Muscle layer of colon (tissue), 2 donors: ENCODE results near the gene RGS6.

ENCODE experiments used
- H3K27ac ChIP-seq: one replicate; pipeline ENCODE4 v1.7.0; 2013; ENCODE audit warnings: low read depth, mild to moderate bottlenecking, low read length, moderate library complexity
- H3K27me3 ChIP-seq, 2 donors: one replicate each; pipeline ENCODE4 v1.7.0; 2013; ENCODE audit warnings: low read length in 2 of 2, mild to moderate bottlenecking in 2 of 2; ENCODE audit not compliant: insufficient read depth in 2 of 2, control insufficient read depth in 1 of 2
- H3K36me3 ChIP-seq: one replicate; pipeline ENCODE4 v1.7.0; 2013; ENCODE audit warnings: mild to moderate bottlenecking, low read length; ENCODE audit not compliant: insufficient read depth
- H3K4me1 ChIP-seq: one replicate; pipeline ENCODE4 v1.7.0; 2013; ENCODE audit warnings: mild to moderate bottlenecking, low read length; ENCODE audit not compliant: insufficient read depth
- H3K4me3 ChIP-seq, 2 donors: one replicate each; pipeline ENCODE4 v1.7.0; 2013; ENCODE audit warnings: low read length in 2 of 2, low read depth in 1 of 2, mild to moderate bottlenecking in 1 of 2, moderate library complexity in 1 of 2
- H3K9ac ChIP-seq: one replicate; pipeline ENCODE4 v1.7.0; 2013; ENCODE audit warnings: low read length
- H3K9me3 ChIP-seq: one replicate; pipeline ENCODE4 v1.7.0; 2013; ENCODE audit warnings: mild to moderate bottlenecking, low read length
- donor health status: abdominal sarcoma.
- donor health status: Adenocarcinoma of cecum.

Gene RGS6

GRCh38 chr14:71952381-71953363 is 20.4 kb downstream of the RGS6 start:
- no peaks in the 10 kb centered on the region for H3K36me3 ChIP-seq
- no peak overlapping the region for H3K9ac ChIP-seq
- no peaks in the 10 kb centered on the region for H3K4me1 ChIP-seq
- H3K4me3 ChIP-seq = no peak overlapping the region
- H3K27me3 ChIP-seq = no peaks in the 10 kb centered on the region
- H3K27ac ChIP-seq = no peak overlapping the region
- H3K9me3 ChIP-seq = no peaks in the 10 kb centered on the region

- no peaks in the 10 kb centered on the region for H3K27me3 ChIP-seq
- no peaks in the 10 kb centered on the region for H3K9me3 ChIP-seq
- H3K9ac ChIP-seq = no peak overlapping the region
- H3K4me1 ChIP-seq = no peaks in the 10 kb centered on the region
- no peak overlapping the region for H3K27ac ChIP-seq
- H3K4me3 ChIP-seq = no peak overlapping the region
- H3K36me3 ChIP-seq = no peaks in the 10 kb centered on the region
These were observed 24.8 kb downstream of the RGS6 start for GRCh38 chr14:71956920-71957563.

- Histone ChIP-seq H3K27me3 (no peaks in the 10 kb centered on the region), H3K9ac (no peak overlapping the region), H3K9me3 (no peaks in the 10 kb centered on the region), H3K36me3 (no peaks in the 10 kb centered on the region), H3K27ac (no peak overlapping the region), H3K4me1 (no peaks in the 10 kb centered on the region), H3K4me3 (no peak overlapping the region)
These were observed 26.8 kb downstream of the RGS6 start for GRCh38 chr14:71959055-71959454.

DNA sequence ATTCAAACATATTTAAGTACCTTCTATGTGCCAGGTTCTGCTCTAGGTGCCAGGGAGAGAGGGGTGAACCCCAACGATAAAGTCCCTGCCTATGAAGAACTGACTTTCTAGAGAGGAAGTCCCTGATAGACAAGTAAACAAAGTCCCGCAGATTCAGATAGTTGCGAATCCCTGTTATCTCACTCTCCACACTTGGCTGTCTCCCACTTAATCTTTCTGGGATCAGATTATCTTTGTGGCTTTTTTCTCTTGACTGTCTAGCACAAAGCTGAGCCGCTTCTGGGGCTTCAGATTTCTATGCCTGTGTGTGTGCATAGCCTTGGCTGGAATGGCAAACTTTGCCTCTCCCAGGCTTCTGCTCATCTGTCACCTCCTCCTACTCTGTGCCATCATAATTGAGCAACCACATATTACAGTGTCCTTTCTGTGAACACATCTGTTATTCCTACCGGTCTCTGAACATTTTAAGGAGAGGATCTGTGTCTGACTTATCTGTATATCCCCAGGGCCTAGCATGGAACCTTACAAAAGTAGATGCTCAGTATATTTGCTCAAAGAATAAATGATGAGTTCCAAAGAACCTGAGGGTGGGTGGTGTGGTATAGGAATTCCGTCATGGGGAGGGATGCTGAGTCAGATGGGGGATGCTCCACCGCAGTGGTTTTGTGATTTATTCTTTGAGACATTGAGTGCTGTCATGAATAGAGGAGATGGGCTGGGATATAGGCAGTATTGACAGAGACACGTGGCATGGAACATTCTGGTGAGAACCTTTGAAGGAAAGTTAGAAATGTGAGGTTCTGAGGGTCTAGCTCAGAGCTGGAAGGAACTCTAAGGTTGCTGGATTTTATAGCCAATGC is 28.5 kb downstream of the RGS6 start:
- Histone ChIP-seq H3K4me1 (no peaks in the 10 kb centered on the region), H3K9ac (no peak overlapping the region), H3K9me3 (no peaks in the 10 kb centered on the region), H3K27me3 (no peaks in the 10 kb centered on the region), H3K27ac (no peak overlapping the region), H3K36me3 (no peaks in the 10 kb centered on the region), H3K4me3 (no peak overlapping the region)

DNA sequence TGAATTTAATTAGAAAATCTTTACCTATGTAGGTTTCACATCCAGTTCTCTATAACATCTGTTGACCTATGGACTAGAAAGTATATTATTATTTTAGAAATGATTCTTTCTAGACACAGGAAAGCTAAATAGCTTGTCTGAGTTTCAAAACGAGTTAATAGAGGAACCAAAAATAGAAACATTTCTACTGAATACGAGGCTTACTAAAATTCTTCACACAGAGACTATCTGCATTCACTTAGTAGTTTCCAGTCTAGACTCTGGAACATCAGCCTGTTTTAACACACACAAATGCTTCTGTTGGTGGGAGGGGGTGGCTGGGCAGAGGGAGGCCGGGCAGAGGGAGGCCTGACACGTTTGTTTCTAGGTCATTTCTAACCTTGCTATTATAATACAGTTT is 29.7 kb downstream of the RGS6 start:
- H3K27me3 ChIP-seq = no peaks in the 10 kb centered on the region
- no peaks in the 10 kb centered on the region for H3K36me3 ChIP-seq
- H3K27ac ChIP-seq = no peak overlapping the region
- H3K9me3 ChIP-seq = no peaks in the 10 kb centered on the region
- H3K4me3 ChIP-seq = no peak overlapping the region
- no peak overlapping the region for H3K9ac ChIP-seq
- no peaks in the 10 kb centered on the region for H3K4me1 ChIP-seq

GRCh38 chr14:71964716-71965115 is 32.5 kb downstream of the RGS6 start:
- no peak overlapping the region for H3K9ac ChIP-seq
- H3K9me3 ChIP-seq = no peaks in the 10 kb centered on the region
- no peaks in the 10 kb centered on the region for H3K27me3 ChIP-seq
- no peak overlapping the region for H3K4me3 ChIP-seq
- no peaks in the 10 kb centered on the region for H3K4me1 ChIP-seq
- no peak overlapping the region for H3K27ac ChIP-seq
- H3K36me3 ChIP-seq = no peaks in the 10 kb centered on the region

DNA sequence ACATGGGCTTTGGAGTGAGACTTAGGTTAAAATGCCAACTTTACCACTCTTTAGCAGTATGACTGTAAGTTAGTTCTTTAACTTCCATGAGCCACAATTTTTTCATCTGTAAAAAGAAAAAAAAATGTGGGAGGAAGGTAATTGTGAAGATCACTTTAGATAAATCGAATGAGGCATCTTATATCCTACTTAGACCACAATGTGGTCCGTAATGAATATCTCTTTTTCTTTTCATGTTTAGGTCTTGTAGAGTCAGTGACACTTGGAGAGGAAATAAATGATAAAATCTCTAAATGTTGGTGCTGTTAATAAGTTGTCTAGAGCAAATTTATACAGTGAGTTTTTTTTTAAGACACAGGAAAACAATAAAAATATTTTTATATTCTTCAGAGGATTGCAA is 34.3 kb downstream of the RGS6 start:
- no peak overlapping the region for H3K9ac ChIP-seq
- no peak overlapping the region for H3K27ac ChIP-seq
- H3K9me3 ChIP-seq = no peaks in the 10 kb centered on the region
- H3K4me3 ChIP-seq = no peak overlapping the region
- H3K27me3 ChIP-seq = no peaks in the 10 kb centered on the region
- H3K4me1 ChIP-seq = no peaks in the 10 kb centered on the region
- H3K36me3 ChIP-seq = no peaks in the 10 kb centered on the region

- no peaks in the 10 kb centered on the region for H3K36me3 ChIP-seq
- no peaks in the 10 kb centered on the region for H3K4me1 ChIP-seq
- no peaks in the 10 kb centered on the region for H3K27me3 ChIP-seq
- no peak overlapping the region for H3K4me3 ChIP-seq
- no peak overlapping the region for H3K9ac ChIP-seq
- no peaks in the 10 kb centered on the region for H3K9me3 ChIP-seq
- H3K27ac ChIP-seq = no peak overlapping the region
These were observed 35.5 kb downstream of the RGS6 start for GRCh38 chr14:71967704-71968103.

DNA sequence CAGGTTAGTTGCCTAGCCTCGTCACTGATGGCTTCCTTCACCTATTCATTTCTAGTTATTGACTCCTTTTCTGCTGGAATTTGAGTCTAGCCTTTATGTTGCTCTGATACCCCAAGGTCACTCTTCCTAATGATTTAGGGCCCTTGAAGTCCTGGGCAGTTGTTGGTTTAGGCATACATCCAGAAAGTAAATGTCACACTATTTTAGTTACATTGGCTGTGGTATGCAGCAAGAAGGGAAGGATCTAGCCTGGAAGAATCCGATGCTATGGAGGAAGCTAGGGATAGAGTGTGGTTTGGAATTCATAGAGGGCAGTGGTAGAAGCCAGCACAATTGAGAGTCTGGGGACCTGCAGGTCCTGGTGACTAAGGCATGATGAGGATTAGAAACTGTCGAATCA is 38.0 kb downstream of the RGS6 start:
- no peak overlapping the region for H3K9ac ChIP-seq
- H3K36me3 ChIP-seq = no peaks in the 10 kb centered on the region
- no peaks in the 10 kb centered on the region for H3K4me1 ChIP-seq
- no peaks in the 10 kb centered on the region for H3K9me3 ChIP-seq
- no peak overlapping the region for H3K27ac ChIP-seq
- H3K4me3 ChIP-seq = no peak overlapping the region
- H3K27me3 ChIP-seq = no peaks in the 10 kb centered on the region

- Histone ChIP-seq H3K9ac (no peak overlapping the region), H3K36me3 (no peaks in the 10 kb centered on the region), H3K27ac (no peak overlapping the region), H3K9me3 (no peaks in the 10 kb centered on the region), H3K27me3 (no peaks in the 10 kb centered on the region), H3K4me3 (no peak overlapping the region), H3K4me1 (peaks cover 8% of the 10 kb centered on the region)
These were observed 53.4 kb downstream of the RGS6 start for GRCh38 chr14:71985538-71986189.

DNA sequence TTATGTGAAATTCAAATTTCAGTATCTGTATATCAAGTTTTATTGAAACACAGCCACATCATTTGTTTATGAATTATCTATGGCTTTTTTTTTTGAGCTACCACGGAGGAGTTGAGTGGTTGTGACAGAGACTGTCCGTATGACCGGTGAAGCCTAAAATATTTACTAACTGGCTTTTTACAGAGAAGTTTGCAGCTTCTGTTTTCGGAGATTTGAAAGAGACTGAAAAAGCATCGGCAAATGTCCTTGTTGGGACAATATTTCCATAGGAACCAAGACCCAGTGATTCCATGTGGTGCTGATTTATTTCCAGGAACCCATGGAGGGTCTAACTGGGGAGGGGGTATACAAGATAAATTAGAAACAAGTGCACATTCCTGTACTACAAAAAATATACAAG is 56.2 kb downstream of the RGS6 start:
- Histone ChIP-seq H3K27me3 (no peaks in the 10 kb centered on the region), H3K36me3 (no peaks in the 10 kb centered on the region), H3K9me3 (no peaks in the 10 kb centered on the region), H3K9ac (no peak overlapping the region), H3K27ac (no peak overlapping the region), H3K4me1 (peaks cover 8% of the 10 kb centered on the region), H3K4me3 (no peak overlapping the region)
